GM18951 (cell line): ENCODE measurements around the gene DGKQ.

Source experiments
- POLR2A ChIP-seq: IDR thresholded peaks from 4 replicates; pipeline ENCODE4 v1.6.1; 2011; ENCODE audit warnings: mild to moderate bottlenecking; ENCODE audit not compliant: insufficient read length, insufficient read depth; ENCODE audit errors: extremely low read depth
- in situ Hi-C: fragments of 300-500 bp; cut with MboI; formaldehyde crosslinking; loops from one replicate; pipeline ENCODE4 v1.12.0; 2022; ENCODE audit warnings: low sequenced_read_pairs, mixed read lengths, inconsistent platforms; ENCODE audit not compliant: unreplicated experiment

Gene DGKQ, protein sequence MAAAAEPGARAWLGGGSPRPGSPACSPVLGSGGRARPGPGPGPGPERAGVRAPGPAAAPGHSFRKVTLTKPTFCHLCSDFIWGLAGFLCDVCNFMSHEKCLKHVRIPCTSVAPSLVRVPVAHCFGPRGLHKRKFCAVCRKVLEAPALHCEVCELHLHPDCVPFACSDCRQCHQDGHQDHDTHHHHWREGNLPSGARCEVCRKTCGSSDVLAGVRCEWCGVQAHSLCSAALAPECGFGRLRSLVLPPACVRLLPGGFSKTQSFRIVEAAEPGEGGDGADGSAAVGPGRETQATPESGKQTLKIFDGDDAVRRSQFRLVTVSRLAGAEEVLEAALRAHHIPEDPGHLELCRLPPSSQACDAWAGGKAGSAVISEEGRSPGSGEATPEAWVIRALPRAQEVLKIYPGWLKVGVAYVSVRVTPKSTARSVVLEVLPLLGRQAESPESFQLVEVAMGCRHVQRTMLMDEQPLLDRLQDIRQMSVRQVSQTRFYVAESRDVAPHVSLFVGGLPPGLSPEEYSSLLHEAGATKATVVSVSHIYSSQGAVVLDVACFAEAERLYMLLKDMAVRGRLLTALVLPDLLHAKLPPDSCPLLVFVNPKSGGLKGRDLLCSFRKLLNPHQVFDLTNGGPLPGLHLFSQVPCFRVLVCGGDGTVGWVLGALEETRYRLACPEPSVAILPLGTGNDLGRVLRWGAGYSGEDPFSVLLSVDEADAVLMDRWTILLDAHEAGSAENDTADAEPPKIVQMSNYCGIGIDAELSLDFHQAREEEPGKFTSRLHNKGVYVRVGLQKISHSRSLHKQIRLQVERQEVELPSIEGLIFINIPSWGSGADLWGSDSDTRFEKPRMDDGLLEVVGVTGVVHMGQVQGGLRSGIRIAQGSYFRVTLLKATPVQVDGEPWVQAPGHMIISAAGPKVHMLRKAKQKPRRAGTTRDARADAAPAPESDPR

DNA sequence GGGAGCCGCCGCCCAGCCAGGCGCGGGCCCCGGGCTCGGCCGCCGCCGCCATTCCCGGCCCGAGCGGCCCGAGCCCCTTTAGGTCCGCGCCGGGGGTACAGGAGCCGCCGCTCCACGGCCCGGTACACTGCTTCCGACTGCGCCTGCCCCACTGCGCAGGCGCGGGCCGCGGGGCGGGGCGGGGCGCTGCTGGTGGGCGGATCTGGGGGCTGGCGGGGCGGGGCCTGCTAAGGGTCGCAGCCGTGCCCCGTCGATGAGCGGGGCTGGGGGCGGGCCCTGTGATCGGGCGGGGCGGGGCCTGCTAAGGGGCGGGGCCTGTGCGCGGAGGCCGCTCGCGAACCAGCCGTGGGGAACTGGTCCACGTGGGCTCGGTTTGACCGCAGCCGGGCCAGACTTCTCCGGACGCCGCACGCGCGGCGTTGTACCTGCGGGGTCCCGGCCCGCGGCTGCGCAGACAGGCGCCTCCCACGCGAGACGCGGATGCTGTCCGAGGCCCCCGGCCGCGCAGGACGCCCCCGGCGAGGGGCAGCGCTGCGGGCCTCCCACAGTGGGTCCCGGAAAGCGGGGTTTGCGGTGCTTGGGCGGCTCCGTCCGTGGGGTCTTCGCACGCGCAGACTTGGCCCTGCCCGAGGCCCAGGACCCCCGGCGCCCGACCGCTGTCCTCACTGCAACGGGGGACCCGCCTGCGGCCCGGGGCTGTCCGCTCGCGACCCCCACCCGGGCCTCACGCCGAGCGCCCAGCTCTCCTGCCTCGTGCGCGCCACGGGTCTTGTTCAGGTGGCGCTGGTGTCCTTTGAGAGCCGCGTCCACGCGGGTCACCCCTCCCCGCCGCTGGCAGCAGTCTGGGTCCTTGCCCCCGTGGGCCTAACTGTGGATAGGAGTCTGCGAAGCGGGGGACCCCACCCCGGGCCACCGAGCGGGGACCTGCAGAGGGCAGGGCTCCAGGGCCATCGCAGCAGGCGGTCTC is at the start of gene DGKQ:
TSS of gene DGKQ (minus strand) at position 139 of the 967 bp plus-strand sequence. CDS start at position 52, 87 bp downstream.
- peak; percentile 72 for TF ChIP-seq POLR2A
- in situ Hi-C loops = no loop called here

DNA sequence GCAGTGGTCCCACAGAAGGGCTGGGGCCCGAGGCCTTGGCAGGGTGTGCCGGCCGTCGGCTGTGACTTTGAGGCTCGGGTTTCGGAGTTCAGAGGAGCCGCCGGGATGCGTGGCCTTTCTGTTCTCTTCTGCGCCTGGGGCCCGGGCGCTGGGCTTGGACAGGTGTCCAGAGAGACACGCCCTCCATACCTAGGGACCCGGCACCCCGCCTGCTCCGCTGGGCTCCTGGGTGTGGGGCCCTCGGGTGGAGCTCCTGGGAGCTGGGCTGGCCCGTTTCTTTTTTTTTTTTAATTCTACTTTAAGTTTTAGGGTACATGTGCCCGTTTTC is 49.3 kb upstream of the DGKQ start:
- TF ChIP-seq POLR2A = no peak
- in situ Hi-C loops = no loop called here

DNA sequence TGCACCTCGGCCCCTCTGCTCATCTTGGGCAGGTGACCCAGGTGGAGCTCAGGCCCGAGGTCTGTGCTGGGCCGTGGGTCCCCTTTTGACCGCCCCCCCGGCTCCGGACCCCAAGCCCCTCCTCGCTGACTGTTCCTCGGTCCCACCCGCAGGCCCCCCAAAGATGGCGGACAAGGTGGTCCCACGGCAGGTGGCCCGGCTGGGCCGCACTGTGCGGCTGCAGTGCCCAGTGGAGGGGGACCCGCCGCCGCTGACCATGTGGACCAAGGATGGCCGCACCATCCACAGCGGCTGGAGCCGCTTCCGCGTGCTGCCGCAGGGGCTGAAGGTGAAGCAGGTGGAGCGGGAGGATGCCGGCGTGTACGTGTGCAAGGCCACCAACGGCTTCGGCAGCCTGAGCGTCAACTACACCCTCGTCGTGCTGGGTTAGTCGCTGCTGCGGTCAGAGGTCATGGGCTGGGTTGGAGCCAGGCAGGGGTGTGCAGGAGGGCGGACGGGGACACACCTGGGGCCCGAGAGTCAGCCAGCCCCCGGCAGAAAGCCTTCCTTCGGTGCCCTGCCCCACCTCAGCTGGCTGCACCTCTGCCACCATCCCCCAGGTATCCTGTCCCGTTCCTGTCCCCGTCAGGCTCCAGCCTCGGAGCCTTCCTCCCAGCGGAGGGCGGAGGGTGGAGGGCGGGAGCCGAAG is 48.8 kb upstream of the DGKQ start:
- in situ Hi-C loops = no loop called here
- no peak for TF ChIP-seq POLR2A

DNA sequence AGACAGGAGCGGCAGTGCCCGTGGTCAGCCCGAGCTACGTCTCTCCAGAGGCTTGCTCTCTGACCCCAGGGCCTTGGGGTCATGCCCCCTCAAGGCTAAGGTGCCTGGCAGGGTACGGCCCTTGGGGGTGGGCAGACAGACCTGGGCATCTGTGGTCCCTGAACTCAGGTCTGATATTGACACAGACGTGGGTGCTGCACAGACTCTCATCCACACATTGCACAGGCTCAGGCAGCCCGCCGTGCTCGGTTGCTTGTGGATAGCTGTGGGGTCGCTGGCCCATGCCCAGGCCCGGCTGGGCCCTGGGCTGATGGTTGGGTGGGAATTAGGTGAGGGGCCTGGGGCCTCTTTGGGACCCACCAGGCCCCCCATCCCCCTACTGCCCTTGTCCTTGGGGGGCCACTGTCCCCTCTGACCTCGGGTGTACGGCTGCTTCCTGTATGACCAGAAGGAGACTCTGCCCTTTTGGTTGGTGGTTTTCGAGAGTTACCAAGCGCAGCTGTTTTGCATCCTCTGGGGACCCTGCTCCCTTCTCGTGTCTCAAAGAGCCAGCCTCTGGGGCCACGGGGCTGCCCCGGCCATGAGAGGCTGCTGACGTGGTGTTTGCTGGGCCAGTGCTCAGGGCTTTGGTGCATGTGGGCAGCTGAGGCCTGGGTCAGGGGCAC is 48.1 kb upstream of the DGKQ start:
- TF ChIP-seq POLR2A = no peak
- in situ Hi-C loops = no loop called here

DNA sequence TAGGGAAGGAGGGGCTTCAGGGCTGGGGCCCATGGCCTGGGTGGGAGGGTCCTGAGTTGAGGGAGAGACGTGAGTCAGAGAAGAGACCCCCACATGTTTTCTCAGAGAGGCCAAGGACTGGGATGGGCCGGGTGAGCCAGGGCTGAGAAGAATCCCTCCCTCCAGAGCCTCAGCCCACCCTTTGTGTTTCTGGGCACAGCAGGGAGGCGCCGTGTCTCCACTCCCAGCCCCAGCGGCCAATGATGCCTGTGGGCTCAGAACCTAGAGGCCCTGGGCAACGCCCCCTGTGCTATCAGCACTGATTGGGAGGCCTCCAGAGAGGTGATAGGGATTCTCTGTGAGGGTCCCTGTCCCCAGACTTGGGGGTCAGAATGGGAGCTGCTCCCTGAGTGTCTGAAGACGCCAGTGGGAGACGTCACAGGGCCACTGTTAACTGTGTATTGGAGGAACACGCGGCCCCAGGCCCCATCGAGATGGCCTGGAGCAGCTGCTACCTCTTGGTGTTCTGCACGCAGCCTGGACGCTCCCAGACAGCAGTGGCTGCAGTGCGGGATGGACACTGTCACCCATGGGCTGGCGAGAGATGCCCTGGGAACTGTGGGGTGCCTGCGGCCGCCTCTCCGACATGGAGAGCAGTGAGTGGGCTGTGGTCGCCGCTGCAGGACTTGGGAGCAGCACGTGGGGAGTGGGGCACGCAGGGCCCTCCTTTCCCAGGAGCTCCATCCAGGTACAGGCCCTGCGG is 46.5 kb upstream of the DGKQ start:
- TF ChIP-seq POLR2A = no peak
- in situ Hi-C loops = no loop called here

DNA sequence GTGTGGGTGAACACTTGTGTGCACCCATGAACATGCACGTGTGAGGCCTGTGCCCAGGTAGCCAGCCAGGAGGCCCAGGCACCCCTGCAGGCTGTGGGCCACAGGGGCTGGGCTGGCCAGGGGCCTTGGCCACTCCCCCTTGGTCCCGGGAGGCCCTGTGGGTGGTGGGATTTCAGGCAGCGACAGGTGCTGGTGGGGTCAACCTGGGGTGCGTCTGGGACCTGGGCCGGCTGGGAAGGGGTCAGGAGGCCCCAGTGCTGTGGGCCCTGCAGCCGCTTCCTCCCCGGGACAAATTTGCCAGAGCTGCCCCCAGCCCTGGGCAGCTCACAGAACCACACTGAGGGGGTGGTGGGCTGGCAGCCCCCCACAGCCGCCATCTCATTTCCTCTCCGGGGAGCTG is 46.0 kb upstream of the DGKQ start:
- TF ChIP-seq POLR2A = no peak
- in situ Hi-C loops = no loop called here

DNA sequence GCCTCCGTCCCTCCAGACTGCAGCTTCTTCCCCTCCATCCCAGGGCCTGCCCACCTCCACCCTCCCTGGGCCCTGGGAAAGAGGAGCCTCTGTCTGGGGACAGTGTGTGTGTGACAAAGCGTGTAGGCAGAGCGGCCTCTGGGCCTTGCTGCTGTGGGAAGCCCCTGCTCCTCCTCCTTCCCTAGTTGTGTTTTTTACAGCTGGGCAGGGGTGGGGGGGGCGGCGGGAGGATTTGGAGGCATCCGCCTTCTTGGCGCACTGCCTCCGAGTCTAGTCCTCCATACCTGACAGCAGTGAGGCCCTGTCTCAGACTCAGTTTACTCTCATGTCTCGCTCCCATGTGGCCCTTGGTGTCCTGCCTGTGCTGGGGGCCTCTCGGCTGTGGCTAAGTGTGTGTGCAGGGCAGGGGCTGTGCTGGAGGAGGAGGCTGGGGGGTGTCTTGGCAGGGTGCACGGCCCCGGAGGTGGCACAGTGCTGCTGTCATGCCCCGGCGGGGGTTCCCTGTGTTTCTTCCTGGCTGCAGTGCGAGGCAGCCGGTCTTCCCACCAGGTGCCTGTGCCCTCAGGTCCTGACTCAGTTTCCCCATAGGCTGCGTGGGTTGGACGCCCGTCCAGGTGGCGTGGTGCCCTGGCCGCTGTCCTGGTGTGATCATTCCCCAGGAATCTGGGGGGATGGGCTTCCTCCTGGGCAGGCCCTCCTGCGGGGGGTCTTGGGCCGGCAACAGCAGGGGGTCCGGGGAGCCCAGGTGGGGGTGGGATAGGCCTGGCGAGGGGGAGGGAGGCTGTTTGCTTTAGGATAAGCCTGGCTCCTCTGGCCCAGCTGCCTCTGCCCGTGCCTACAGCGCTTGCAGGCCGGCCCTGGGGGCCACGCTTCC is 45.0 kb upstream of the DGKQ start:
- TF ChIP-seq POLR2A = no peak
- in situ Hi-C loops = no loop called here

DNA sequence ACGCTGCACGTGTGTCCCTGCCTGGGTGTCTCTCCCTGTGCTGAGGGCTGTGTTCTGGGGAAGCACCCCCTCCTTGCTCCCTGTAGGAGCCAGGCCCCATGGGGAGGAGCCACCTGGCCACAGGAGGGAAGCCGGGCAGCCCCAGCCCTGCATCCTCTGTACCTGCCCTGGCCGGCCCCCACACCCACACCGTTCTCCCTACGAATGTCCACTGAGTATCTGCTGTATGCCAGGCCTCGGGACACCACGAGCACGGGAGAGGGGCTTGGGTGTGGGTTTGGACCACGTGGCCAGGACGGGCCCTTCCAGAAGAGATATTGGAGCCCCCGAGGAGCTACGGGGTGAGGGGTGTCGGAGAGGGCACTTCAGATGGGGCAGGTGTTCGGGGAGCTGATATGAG is 44.3 kb upstream of the DGKQ start:
- in situ Hi-C loops = no loop called here
- TF ChIP-seq POLR2A = no peak

DNA sequence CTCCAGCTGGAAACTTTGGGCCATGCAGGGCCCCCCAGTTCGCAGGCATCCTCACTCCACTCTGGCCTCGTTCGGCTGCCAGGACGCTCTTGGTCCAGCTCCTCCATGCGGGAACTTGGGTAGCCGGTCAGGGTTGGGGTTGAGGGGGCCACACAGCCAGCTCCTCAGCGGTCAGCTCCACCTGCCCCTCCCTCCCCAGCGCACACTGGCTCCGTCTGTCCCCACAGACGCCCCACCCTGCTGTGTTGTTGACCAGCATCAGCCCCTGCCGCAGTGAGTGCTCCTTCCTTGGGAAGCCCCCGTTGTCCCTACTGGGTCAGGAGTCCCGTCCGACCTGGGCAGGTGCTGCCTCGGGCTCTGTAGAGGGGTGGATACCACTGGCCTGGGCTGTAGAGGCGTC is 43.8 kb upstream of the DGKQ start:
- TF ChIP-seq POLR2A = no peak
- in situ Hi-C loops = no loop called here

DNA sequence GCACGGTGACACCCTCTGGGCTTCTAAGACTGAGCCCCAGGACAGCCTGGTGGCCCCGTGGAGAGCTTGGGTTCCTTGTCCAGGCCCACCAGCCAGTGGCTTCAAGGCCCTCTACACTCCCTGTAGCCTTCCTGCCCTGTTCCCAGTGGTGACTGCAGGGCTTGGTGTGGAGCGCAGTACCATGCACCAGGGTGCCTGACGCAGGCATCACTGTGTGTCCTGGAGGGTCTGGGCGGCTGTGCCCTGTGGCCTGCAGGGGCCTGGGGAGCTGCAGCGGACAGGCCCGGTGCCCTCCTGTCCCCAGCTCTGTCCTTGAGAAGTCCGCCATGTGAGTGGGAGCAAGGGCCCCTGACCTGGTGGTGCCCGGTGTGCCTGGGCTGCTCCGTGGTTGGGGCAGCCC is 42.4 kb upstream of the DGKQ start:
- in situ Hi-C loops = no loop called here
- TF ChIP-seq POLR2A = no peak
